ENCODE measurements around the gene SP140L. TPM values are rescaled to one million over a fixed set of nuclear protein-coding genes. Genes with fewer than 3 reads are reported as not detected.
"Not testable (repeated sequence)": the region's sequence is repeated elsewhere in the genome, so short reads cannot be mapped to it uniquely, and the experiment has no call there.

SP140L gene
- total RNA-seq, 1 donor from 2014 or later: 4.3 TPM

GRCh38 chr2:230299618-230300017 is 27.4 kb upstream of the SP140L start:
- no peaks in the 10 kb centered on the region for H3K36me3 ChIP-seq
- DNase-seq: no peak

GRCh38 chr2:230305416-230306275 is 21.3 kb upstream of the SP140L start:
- H3K27ac ChIP-seq (replicated peaks): no peak overlapping the region
- H3K36me3 ChIP-seq: no peaks in the 10 kb centered on the region
- H3K4me1 ChIP-seq: no peaks in the 10 kb centered on the region
- no peak overlapping the region for H3K4me3 ChIP-seq
- no peaks in the 10 kb centered on the region for H3K27me3 ChIP-seq (ENCODE audit: low read depth)
- intact Hi-C loops (cut with micrococcal nuclease): no loop called here
- no peak for DNase-seq
- TF ChIP-seq CTCF (IDR thresholded peaks at IDR 0.05; ENCODE audit: borderline replicate concordance): no peak
- peaks cover 43% of the 10 kb centered on the region for H3K9me3 ChIP-seq (replicated peaks)

More at GRCh38 chr2:230299618-230300017, 27.4 kb upstream of the SP140L start:
- Histone ChIP-seq H3K4me3 (no peak overlapping the region), H3K27me3 (ENCODE audit: low read depth) (no peaks in the 10 kb centered on the region), H3K27ac (replicated peaks) (no peak overlapping the region), H3K4me1 (no peaks in the 10 kb centered on the region), H3K9me3 (replicated peaks) (peaks cover 48% of the 10 kb centered on the region)
- intact Hi-C loops (cut with micrococcal nuclease): no loop called here
- TF ChIP-seq CTCF (IDR thresholded peaks at IDR 0.05; ENCODE audit: borderline replicate concordance): no peak

- H3K36me3 ChIP-seq: no peaks in the 10 kb centered on the region
- H3K4me3 ChIP-seq: no peak overlapping the region
- TF ChIP-seq CTCF (IDR thresholded peaks at IDR 0.05; ENCODE audit: borderline replicate concordance): no peak
- H3K27ac ChIP-seq (replicated peaks): no peak overlapping the region
- no peaks in the 10 kb centered on the region for H3K4me1 ChIP-seq
- intact Hi-C loops (cut with micrococcal nuclease): no loop called here
- peaks cover 35% of the 10 kb centered on the region for H3K9me3 ChIP-seq (replicated peaks)
- no peak for DNase-seq
- H3K27me3 ChIP-seq (ENCODE audit: low read depth): no peaks in the 10 kb centered on the region
These were observed 20.5 kb upstream of the SP140L start for GRCh38 chr2:230306474-230306873.

GRCh38 chr2:230307485-230307884 is 19.5 kb upstream of the SP140L start:
- Histone ChIP-seq H3K4me1 (no peaks in the 10 kb centered on the region), H3K9me3 (replicated peaks) (peaks cover 26% of the 10 kb centered on the region), H3K36me3 (no peaks in the 10 kb centered on the region), H3K27me3 (ENCODE audit: low read depth) (no peaks in the 10 kb centered on the region), H3K4me3 (no peak overlapping the region), H3K27ac (replicated peaks) (no peak overlapping the region)
- DNase-seq: no peak
- no peak for TF ChIP-seq CTCF (IDR thresholded peaks at IDR 0.05; ENCODE audit: borderline replicate concordance)
- intact Hi-C loops (cut with micrococcal nuclease): no loop called here

- intact Hi-C loops (cut with micrococcal nuclease): no loop called here
- no peaks in the 10 kb centered on the region for H3K4me1 ChIP-seq
- no peaks in the 10 kb centered on the region for H3K36me3 ChIP-seq
- H3K9me3 ChIP-seq (replicated peaks): peaks cover 15% of the 10 kb centered on the region
- H3K4me3 ChIP-seq: no peak overlapping the region
- no peak for DNase-seq
- H3K27ac ChIP-seq (replicated peaks): no peak overlapping the region
- H3K27me3 ChIP-seq (ENCODE audit: low read depth): no peaks in the 10 kb centered on the region
- no peak for TF ChIP-seq CTCF (IDR thresholded peaks at IDR 0.05; ENCODE audit: borderline replicate concordance)
These were observed 18.5 kb upstream of the SP140L start for GRCh38 chr2:230308402-230309000.

- intact Hi-C loops (cut with micrococcal nuclease); H3K4me3 ChIP-seq; H3K4me1 ChIP-seq; H3K27me3 ChIP-seq (ENCODE audit: low read depth); H3K36me3 ChIP-seq; H3K27ac ChIP-seq (replicated peaks); DNase-seq; H3K9me3 ChIP-seq (replicated peaks): not testable (repeated sequence)
These were observed 16.2 kb upstream of the SP140L start for GRCh38 chr2:230310792-230311191.

GRCh38 chr2:230311634-230312033 is 15.4 kb upstream of the SP140L start:
- intact Hi-C loops (cut with micrococcal nuclease); H3K4me3 ChIP-seq; DNase-seq; H3K27ac ChIP-seq (replicated peaks); H3K9me3 ChIP-seq (replicated peaks); H3K27me3 ChIP-seq (ENCODE audit: low read depth); H3K4me1 ChIP-seq; H3K36me3 ChIP-seq: not testable (repeated sequence)

All from left ventricle myocardium inferior (tissue), 1 donor.